Measurements from ENCODE around the gene CCDC66. TPM values are rescaled to one million over a fixed set of nuclear protein-coding genes. Genes with fewer than 3 reads are reported as not detected.

The CCDC66 gene
- total RNA-seq, 4 donors from 2014 or later = 39.4 to 69.5 (median 40.6) TPM

DNA sequence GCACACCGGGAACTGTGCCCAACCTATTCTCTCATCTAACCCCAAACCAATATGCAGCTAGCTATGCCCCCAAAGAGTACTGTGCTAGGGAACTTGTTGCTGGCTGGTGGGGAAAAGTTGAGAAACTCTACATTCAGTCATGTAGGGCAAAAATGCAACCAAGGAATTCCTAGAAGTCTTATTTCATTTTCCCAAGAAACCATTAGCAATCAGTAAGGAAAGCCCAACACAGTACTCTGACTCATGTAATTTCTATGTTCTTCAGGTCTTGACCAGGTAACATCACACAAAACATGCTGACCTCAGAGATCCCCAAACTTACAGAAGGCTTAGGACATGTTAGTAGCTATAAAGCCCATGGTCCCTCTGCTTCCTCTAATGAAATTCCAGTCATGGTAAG is 74.0 kb downstream of the CCDC66 start:
- H3K27me3 ChIP-seq = no peaks in the 10 kb centered on the region
- no peak for DNase-seq
- peaks cover 10 to 18% of the 10 kb centered on the region in 2 donors for H3K36me3 ChIP-seq
- 91 to 98% methylated on average over 1 of the region's 1 CpG for WGBS, 2 donors
- no peaks in the 10 kb centered on the region for H3K9me3 ChIP-seq
- H3K4me1 ChIP-seq = peaks cover 0 to 6% of the 10 kb centered on the region in 2 donors
- no peak overlapping the region for H3K4me3 ChIP-seq (replicated peaks in 1 of 3)
- TF ChIP-seq, protein P1, sequence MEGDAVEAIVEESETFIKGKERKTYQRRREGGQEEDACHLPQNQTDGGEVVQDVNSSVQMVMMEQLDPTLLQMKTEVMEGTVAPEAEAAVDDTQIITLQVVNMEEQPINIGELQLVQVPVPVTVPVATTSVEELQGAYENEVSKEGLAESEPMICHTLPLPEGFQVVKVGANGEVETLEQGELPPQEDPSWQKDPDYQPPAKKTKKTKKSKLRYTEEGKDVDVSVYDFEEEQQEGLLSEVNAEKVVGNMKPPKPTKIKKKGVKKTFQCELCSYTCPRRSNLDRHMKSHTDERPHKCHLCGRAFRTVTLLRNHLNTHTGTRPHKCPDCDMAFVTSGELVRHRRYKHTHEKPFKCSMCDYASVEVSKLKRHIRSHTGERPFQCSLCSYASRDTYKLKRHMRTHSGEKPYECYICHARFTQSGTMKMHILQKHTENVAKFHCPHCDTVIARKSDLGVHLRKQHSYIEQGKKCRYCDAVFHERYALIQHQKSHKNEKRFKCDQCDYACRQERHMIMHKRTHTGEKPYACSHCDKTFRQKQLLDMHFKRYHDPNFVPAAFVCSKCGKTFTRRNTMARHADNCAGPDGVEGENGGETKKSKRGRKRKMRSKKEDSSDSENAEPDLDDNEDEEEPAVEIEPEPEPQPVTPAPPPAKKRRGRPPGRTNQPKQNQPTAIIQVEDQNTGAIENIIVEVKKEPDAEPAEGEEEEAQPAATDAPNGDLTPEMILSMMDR (IDR thresholded peaks at IDR 0.05) = no peak
- TF ChIP-seq POLR2A (IDR thresholded peaks at IDR 0.05) = no peak
- intact Hi-C loops (cut with DNase I) = no loop called here
- H3K27ac ChIP-seq = no peak overlapping the region

DNA sequence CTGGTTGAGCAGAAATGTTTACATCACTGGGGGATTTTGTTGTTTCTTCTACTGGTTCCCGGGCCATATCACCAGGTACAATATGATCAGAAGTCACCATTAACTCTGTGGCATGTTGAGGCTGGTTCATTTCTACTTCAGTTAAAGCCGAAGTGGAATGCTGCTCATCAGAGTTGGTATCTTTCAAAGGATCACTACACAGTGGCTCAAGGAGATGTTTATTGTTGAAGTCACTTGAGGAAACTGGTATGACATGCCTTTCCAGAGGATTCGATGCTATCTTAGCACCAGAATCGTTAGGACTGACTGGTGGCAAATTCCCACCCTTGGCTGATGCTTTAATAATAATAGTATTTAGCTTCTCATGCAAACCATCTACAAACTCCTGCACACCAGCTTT is 76.2 kb downstream of the CCDC66 start:
- Histone ChIP-seq H3K4me3 (replicated peaks in 1 of 3) (no peak overlapping the region), H3K4me1 (peaks cover 0 to 6% of the 10 kb centered on the region in 2 donors), H3K36me3 (peaks cover 12 to 13% of the 10 kb centered on the region in 2 donors), H3K27ac (no peak overlapping the region), H3K9me3 (no peaks in the 10 kb centered on the region), H3K27me3 (no peaks in the 10 kb centered on the region)
- intact Hi-C loops (cut with DNase I) = no loop called here
- 78 to 82% methylated on average over 4 of the region's 4 CpGs for WGBS, 2 donors
- DNase-seq = no peak
- TF ChIP-seq, protein P1 (IDR thresholded peaks at IDR 0.05) = no peak
- no peak for TF ChIP-seq POLR2A (IDR thresholded peaks at IDR 0.05)

DNA sequence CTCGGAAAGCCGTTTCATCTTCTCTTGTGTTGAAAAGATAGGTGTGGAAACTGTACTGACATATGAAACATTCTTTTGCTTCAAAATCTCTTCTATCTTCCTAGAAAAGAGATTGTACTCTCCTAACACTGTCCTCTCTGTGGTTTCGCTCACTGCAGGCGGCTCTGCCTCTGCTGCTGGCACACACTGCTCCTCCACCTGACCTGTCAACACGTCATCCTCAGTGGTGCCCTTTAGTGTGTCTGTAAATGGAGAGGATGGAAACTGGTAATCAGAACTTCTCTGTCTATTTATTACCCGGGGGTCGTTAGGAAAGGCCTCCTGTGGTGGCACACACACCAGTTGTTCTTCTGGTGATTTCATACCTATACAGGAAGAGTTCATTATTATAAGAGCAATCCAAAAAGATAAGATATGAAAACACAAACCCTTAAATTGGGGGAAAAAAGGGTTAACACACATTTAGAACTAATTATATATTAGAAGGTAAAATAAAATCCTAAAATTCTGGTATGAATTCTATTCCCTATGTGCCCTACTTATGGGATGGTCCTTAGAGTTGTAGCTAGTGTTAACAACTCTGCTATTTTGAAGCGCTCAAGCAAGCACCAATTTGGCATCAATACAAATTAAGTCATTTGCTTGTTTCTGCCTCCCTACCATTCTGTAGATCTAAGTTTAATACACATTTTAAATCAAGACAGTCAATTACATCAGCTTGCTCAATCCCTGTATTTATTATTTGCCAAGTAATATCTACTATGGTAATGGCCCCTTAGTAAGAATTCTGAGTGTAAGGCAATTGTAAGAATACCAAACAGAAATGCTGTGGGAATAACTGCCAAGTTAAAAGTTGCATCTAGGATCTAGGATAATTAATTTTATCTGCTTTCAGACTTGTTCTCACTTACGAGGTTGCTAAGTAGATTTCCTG is 76.9 kb downstream of the CCDC66 start:
- DNase-seq = no peak
- Histone ChIP-seq H3K4me3 (replicated peaks in 1 of 3) (no peak overlapping the region), H3K27me3 (no peaks in the 10 kb centered on the region), H3K27ac (no peak overlapping the region), H3K36me3 (peaks cover 12 to 17% of the 10 kb centered on the region in 2 donors), H3K9me3 (no peaks in the 10 kb centered on the region), H3K4me1 (peaks cover 0 to 6% of the 10 kb centered on the region in 2 donors)
- intact Hi-C loops (cut with DNase I) = no loop called here
- TF ChIP-seq, protein P1 (IDR thresholded peaks at IDR 0.05) = no peak
- no peak for TF ChIP-seq POLR2A (IDR thresholded peaks at IDR 0.05)
- 91 to 93% methylated on average over 9 of the region's 9 CpGs for WGBS, 2 donors

DNA sequence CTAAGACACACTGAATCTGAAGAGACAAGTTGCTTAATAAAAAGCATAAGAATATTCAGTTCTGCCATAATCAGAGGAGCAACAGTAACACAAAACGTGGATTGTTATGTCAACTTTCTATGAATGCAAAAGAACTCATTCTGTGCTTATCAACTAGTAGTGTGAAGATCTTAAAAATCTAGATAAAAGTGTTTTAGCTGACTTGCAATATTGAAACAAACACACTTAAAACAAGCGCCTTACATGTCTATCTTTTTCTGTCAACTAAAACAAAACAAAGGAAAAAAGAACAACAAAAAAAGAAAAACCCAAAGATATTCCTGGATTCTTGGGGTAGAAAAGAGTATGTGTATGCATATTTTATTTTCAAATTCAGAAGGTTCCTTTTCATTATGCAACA is 88.4 kb downstream of the CCDC66 start:
- intact Hi-C loops (cut with DNase I) = no loop called here
- peaks cover 0 to 6% of the 10 kb centered on the region in 2 donors for H3K4me1 ChIP-seq
- no peak overlapping the region for H3K27ac ChIP-seq
- H3K4me3 ChIP-seq (replicated peaks in 1 of 3) = no peak overlapping the region
- no peaks in the 10 kb centered on the region for H3K9me3 ChIP-seq
- TF ChIP-seq POLR2A (IDR thresholded peaks at IDR 0.05) = no peak
- TF ChIP-seq, protein P1 (IDR thresholded peaks at IDR 0.05) = no peak
- H3K27me3 ChIP-seq = no peaks in the 10 kb centered on the region
- peaks cover 19 to 30% of the 10 kb centered on the region in 2 donors for H3K36me3 ChIP-seq
- no peak for DNase-seq
- WGBS, 2 donors = 93% methylated on average over 2 of the region's 2 CpGs

DNA sequence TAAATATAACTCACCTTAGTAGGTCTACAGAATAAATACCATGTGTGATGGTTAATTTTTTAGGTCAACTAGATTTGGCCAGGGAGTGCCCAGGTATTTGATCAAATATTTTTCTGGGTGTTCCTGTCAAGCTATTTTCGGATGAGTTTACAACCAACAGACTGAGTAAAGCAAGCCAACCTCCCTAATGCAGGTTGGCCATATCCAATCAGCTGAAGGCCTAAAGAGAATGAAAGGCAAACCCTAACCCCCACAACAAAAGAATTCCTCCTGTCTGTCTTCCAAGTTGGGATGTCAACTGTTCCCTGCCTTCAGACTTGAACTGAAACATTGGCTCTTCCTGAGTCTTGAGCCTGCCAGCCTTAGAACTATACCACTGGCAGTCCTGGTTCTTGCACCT is 97.5 kb downstream of the CCDC66 start:
- Histone ChIP-seq H3K4me1 (peaks cover 0 to 6% of the 10 kb centered on the region in 2 donors), H3K27me3 (no peaks in the 10 kb centered on the region), H3K27ac (no peak overlapping the region), H3K4me3 (replicated peaks in 1 of 3) (no peak overlapping the region), H3K9me3 (no peaks in the 10 kb centered on the region), H3K36me3 (peaks cover 32 to 35% of the 10 kb centered on the region in 2 donors)
- TF ChIP-seq POLR2A (IDR thresholded peaks at IDR 0.05) = no peak
- TF ChIP-seq, protein P1 (IDR thresholded peaks at IDR 0.05) = no peak
- intact Hi-C loops (cut with DNase I) = no loop called here
- DNase-seq = no peak
- 97 to 100% methylated on average over 1 of the region's 1 CpG for WGBS, 2 donors
